H9 (cell line): Measurements from ENCODE around the gene TMEM63A. TPM values are rescaled to one million over a fixed set of nuclear protein-coding genes. Genes with fewer than 3 reads are reported as not detected.

Experiments used
- DNase-seq: peaks from one replicate; pipeline ENCODE4 v3.0.0-alpha.2; 2017
- H2AFZ ChIP-seq: one replicate; pipeline ENCODE4 v1.6.1; 2013; ENCODE audit warnings: mild to moderate bottlenecking, low read length, control low read depth, moderate library complexity
- H2AK5ac ChIP-seq: 2 replicates; pipeline ENCODE4 v1.6.1; 2013; ENCODE audit warnings: low read length, control low read depth, mixed read lengths; ENCODE audit not compliant: insufficient read length
- H2BK120ac ChIP-seq: one replicate; pipeline ENCODE4 v1.6.1; 2013; ENCODE audit warnings: low read depth, mild to moderate bottlenecking, low read length, control low read depth, inconsistent platforms; ENCODE audit not compliant: poor library complexity, severe bottlenecking
- H2BK12ac ChIP-seq: 2 replicates; pipeline ENCODE4 v1.6.1; 2013; ENCODE audit warnings: low read length, control low read depth, mixed read lengths, low read depth; ENCODE audit not compliant: insufficient read length
- H2BK15ac ChIP-seq: 2 replicates; pipeline ENCODE4 v1.6.1; 2013; ENCODE audit warnings: low read depth, low read length, control low read depth
- H2BK20ac ChIP-seq: one replicate; pipeline ENCODE4 v1.6.1; 2013; ENCODE audit warnings: low read depth, mild to moderate bottlenecking, low read length, control low read depth, inconsistent platforms; ENCODE audit not compliant: poor library complexity, severe bottlenecking
- H2BK5ac ChIP-seq: 2 replicates; pipeline ENCODE4 v1.6.1; 2013; ENCODE audit warnings: low read length, control low read depth, mixed read lengths; ENCODE audit not compliant: insufficient read length
- H3K14ac ChIP-seq: 2 replicates; pipeline ENCODE4 v1.6.1; 2013; ENCODE audit warnings: low read length, control low read depth; ENCODE audit not compliant: insufficient read depth
- H3K18ac ChIP-seq: 2 replicates; pipeline ENCODE4 v1.6.1; 2013; ENCODE audit warnings: low read depth, mild to moderate bottlenecking, mixed read lengths, low read length, control low read depth; ENCODE audit not compliant: insufficient read length
- H3K23ac ChIP-seq: 2 replicates; pipeline ENCODE4 v1.6.1; 2013; ENCODE audit warnings: low read length, control low read depth, mixed read lengths, low read depth; ENCODE audit not compliant: insufficient read length
- H3K23me2 ChIP-seq: 2 replicates; pipeline ENCODE4 v1.6.1; 2013; ENCODE audit warnings: low read depth, mild to moderate bottlenecking, mixed read lengths, low read length, control low read depth; ENCODE audit not compliant: insufficient read length, poor library complexity, severe bottlenecking
- H3K27ac ChIP-seq: 2 replicates; pipeline ENCODE4 v1.5.1; 2013; ENCODE audit warnings: low read length, control low read depth, mixed read lengths, low read depth; ENCODE audit not compliant: insufficient read length
- H3K27me3 ChIP-seq: 2 replicates; pipeline ENCODE4 v1.6.1; 2013; ENCODE audit warnings: low read length, control low read depth, inconsistent platforms; ENCODE audit not compliant: insufficient read depth
- H3K4ac ChIP-seq: 2 replicates; pipeline ENCODE4 v1.6.1; 2013; ENCODE audit warnings: low read depth, mild to moderate bottlenecking, control low read depth, inconsistent platforms, low read length, moderate library complexity
- H3K4me1 ChIP-seq: 2 replicates; pipeline ENCODE4 v1.6.1; 2013; ENCODE audit warnings: low read length, control low read depth, inconsistent platforms; ENCODE audit not compliant: insufficient read depth
- H3K4me2 ChIP-seq: 2 replicates; pipeline ENCODE4 v1.6.1; 2013; ENCODE audit warnings: low read length, control low read depth, mixed read lengths; ENCODE audit not compliant: insufficient read length, insufficient read depth
- H3K56ac ChIP-seq: 2 replicates; pipeline ENCODE4 v1.6.1; 2013; ENCODE audit warnings: low read depth, mild to moderate bottlenecking, mixed read lengths, low read length, control low read depth; ENCODE audit not compliant: insufficient read length
- H3K79me1 ChIP-seq: 2 replicates; pipeline ENCODE4 v1.6.1; 2013; ENCODE audit warnings: low read depth, mild to moderate bottlenecking, moderate library complexity, low read length, control low read depth, inconsistent platforms; ENCODE audit not compliant: insufficient read depth, poor library complexity, severe bottlenecking
- H3K79me2 ChIP-seq: 2 replicates; pipeline ENCODE4 v1.6.1; 2013; ENCODE audit warnings: low read length, control low read depth, inconsistent platforms; ENCODE audit not compliant: insufficient read depth
- H3K9ac ChIP-seq: 2 replicates; pipeline ENCODE4 v1.6.1; 2013; ENCODE audit warnings: low read length, control low read depth, mixed read lengths; ENCODE audit not compliant: insufficient read length; ENCODE audit errors: extremely low read depth
- H3K9me3 ChIP-seq: one replicate; pipeline ENCODE4 v1.6.1; 2013; ENCODE audit warnings: low read depth, low read length, inconsistent platforms; ENCODE audit not compliant: control insufficient read depth
- H3T11ph ChIP-seq: one replicate; pipeline ENCODE4 v1.6.1; 2013; ENCODE audit warnings: mild to moderate bottlenecking, low read length, control low read depth, inconsistent platforms
- H4K20me1 ChIP-seq: one replicate; pipeline ENCODE4 v1.6.1; 2013; ENCODE audit not compliant: control insufficient read depth, insufficient read length, insufficient read depth
- H4K5ac ChIP-seq: 2 replicates; pipeline ENCODE4 v1.6.1; 2013; ENCODE audit warnings: low read depth, mild to moderate bottlenecking, mixed read lengths, low read length, control low read depth; ENCODE audit not compliant: insufficient read length
- H4K8ac ChIP-seq: replicated peaks from 2 replicates; pipeline ENCODE4 v1.6.1; 2013; ENCODE audit warnings: low read length, control low read depth, mixed read lengths, low read depth; ENCODE audit not compliant: insufficient read length
- H4K91ac ChIP-seq: 2 replicates; pipeline ENCODE4 v1.6.1; 2013; ENCODE audit warnings: low read depth, mild to moderate bottlenecking, moderate library complexity, mixed read lengths, low read length, control low read depth; ENCODE audit not compliant: insufficient read length
- H3K27ac Mint-ChIP-seq, 3 experiments: 2 replicates in 2 of 3; 3 replicates in 1 of 3; pipeline ENCODE4 v1.8.0; 2020 to 2021; ENCODE audit warnings: mixed read lengths in 3 of 3, mild to moderate bottlenecking in 1 of 3, moderate library complexity in 1 of 3
- H3K27me3 Mint-ChIP-seq: 2 replicates; pipeline ENCODE4 v1.8.0; 2021; ENCODE audit warnings: low read depth, mild to moderate bottlenecking, moderate library complexity, mixed read lengths
- H3K36me3 Mint-ChIP-seq, 3 experiments: 2 replicates in 2 of 3; 3 replicates in 1 of 3; pipeline ENCODE4 v1.8.0; 2020 to 2021; ENCODE audit warnings: low read depth in 3 of 3, mixed read lengths in 3 of 3; ENCODE audit not compliant: insufficient read depth in 1 of 3
- H3K4me1 Mint-ChIP-seq, 2 experiments: 2 replicates each; pipeline ENCODE4 v1.8.0; 2020; ENCODE audit warnings: mixed read lengths in 2 of 2
- H3K4me3 Mint-ChIP-seq, 2 experiments: 2 replicates in 1 of 2; 3 replicates in 1 of 2; pipeline ENCODE4 v1.8.0; 2020 to 2021; ENCODE audit warnings: mild to moderate bottlenecking in 2 of 2, mixed read lengths in 2 of 2, moderate library complexity in 1 of 2
- H3K9me3 Mint-ChIP-seq, 2 experiments: 2 replicates in 1 of 2; 3 replicates in 1 of 2; pipeline ENCODE4 v1.8.0; 2020; ENCODE audit warnings: mild to moderate bottlenecking in 2 of 2, mixed read lengths in 2 of 2, moderate library complexity in 1 of 2
- WGBS: extraction: QIAGEN DNeasy Blood & Tissue Kit; methylation state at CpG from one replicate; pipeline ENCODE4 v1.1.7; 2013; ENCODE audit warnings: missing lambda C conversion rate, low lambda C conversion rate, mixed read lengths; ENCODE audit not compliant: insufficient read length; ENCODE audit errors: extremely low coverage; 5-methylcytosine and 5-hydroxymethylcytosine counted together
- total RNA-seq: library from RNA; stranded (reverse); gene quantifications from 2 replicates; pipeline ENCODE4 v1.2.1, GENCODE V29; 2021
- TF ChIP-seq, protein P1 (sequence below): fragments of 200-600 bp; sonication (generic); conservative IDR thresholded peaks from 3 replicates; pipeline ENCODE4 v1.8.0; 2021; ENCODE audit warnings: antibody characterized with exemption, mild to moderate bottlenecking

The TMEM63A gene
- total RNA-seq, 1 experiment from 2014 or later = 75.7 TPM

DNA sequence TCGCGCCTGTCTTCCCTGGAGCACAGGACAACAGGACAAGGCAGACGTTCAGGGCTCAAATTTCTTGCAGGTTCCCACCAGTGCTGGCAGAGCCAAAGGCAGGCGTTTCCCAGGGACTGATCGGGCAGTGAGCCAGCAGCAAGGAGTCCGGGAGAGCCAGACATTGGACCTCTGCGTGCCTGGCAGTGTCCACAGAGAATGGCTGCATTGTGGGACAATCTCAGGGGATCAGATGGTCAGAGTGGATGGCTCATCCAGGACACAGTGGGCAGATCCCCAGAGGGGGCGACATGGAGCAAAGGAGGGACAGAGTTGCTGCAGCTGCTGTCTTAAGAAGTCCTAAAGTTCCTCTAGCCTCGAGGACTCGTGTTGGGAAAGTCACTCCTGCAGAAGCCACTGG, 4.6 kb downstream of the TMEM63A start:
- TF ChIP-seq, protein P1, sequence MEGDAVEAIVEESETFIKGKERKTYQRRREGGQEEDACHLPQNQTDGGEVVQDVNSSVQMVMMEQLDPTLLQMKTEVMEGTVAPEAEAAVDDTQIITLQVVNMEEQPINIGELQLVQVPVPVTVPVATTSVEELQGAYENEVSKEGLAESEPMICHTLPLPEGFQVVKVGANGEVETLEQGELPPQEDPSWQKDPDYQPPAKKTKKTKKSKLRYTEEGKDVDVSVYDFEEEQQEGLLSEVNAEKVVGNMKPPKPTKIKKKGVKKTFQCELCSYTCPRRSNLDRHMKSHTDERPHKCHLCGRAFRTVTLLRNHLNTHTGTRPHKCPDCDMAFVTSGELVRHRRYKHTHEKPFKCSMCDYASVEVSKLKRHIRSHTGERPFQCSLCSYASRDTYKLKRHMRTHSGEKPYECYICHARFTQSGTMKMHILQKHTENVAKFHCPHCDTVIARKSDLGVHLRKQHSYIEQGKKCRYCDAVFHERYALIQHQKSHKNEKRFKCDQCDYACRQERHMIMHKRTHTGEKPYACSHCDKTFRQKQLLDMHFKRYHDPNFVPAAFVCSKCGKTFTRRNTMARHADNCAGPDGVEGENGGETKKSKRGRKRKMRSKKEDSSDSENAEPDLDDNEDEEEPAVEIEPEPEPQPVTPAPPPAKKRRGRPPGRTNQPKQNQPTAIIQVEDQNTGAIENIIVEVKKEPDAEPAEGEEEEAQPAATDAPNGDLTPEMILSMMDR = peak; percentile 74
- Histone ChIP-seq H4K8ac (no peak overlapping the region), H2BK120ac (no peak overlapping the region), H3K4ac (no peak overlapping the region), H2AFZ (no peak overlapping the region), H3K14ac (no peak overlapping the region), H2BK15ac (no peak overlapping the region), H3K9ac (no peak overlapping the region), H3K4me1 (peaks cover 10% of the 10 kb centered on the region; the same call in 1 of the 2 replicates), H4K5ac (no peak overlapping the region), H4K20me1 (no peaks in the 10 kb centered on the region), H2BK5ac (no peak overlapping the region), H3T11ph (no peak overlapping the region), H3K9me3 (no peaks in the 10 kb centered on the region), H3K27ac (no peak overlapping the region), H2BK20ac (no peak overlapping the region), H3K18ac (no peak overlapping the region), H3K79me2 (peaks cover 9% of the 10 kb centered on the region; the same call in 1 of the 2 replicates), H3K79me1 (no peaks in the 10 kb centered on the region), H3K27me3 (no peaks in the 10 kb centered on the region), H4K91ac (no peak overlapping the region), H3K23ac (no peak overlapping the region), H2BK12ac (no peak overlapping the region), H3K23me2 (peaks cover 15% of the 10 kb centered on the region), H3K56ac (no peak overlapping the region), H2AK5ac (no peak overlapping the region), H3K4me2 (no peak overlapping the region)
- DNase-seq = peak; percentile 75
- no CpG with 5 or more reads among the region's 10 CpGs for WGBS
- H3K9me3 Mint-ChIP-seq = no peaks in the 10 kb centered on the region
- no peaks in the 10 kb centered on the region for H3K27me3 Mint-ChIP-seq
- peaks cover 31 to 48% of the 10 kb centered on the region in 2 experiments for H3K4me1 Mint-ChIP-seq
- peak overlapping the region in 1 of 3 experiments; percentile 50; a peak in 2 of 7 replicates for H3K27ac Mint-ChIP-seq
- peaks cover 25 to 55% (median 28%) of the 10 kb centered on the region in 3 experiments; a peak in 5 of 7 replicates for H3K36me3 Mint-ChIP-seq
- no peak overlapping the region for H3K4me3 Mint-ChIP-seq
